HEK293 (cell line): ENCODE measurements around the gene CRYGN.
A peak's percentile ranks its signal among the peaks of the same experiment; 100 is the strongest.

Experiments used
- CTCF ChIA-PET: fragments of 350-600 bp; formaldehyde crosslinking; extraction: SDS; loops from one replicate; lab custom pipeline; 2021; ENCODE audit warnings: antibody characterized with exemption; lab: Yijun Ruan, JAX
- POLR2A ChIA-PET: fragments of 300-600 bp; formaldehyde crosslinking; extraction: SDS; loops from one replicate; lab custom pipeline; 2020; ENCODE audit warnings: antibody characterized with exemption, inconsistent platforms; lab: Yijun Ruan, JAX
- H3K27ac ChIP-seq: fragments of 200-500 bp; sonication (Bioruptor generic); 2 replicates; pipeline ENCODE4 v1.5.1; 2014; ENCODE audit warnings: low read depth, low read length, control low read depth, inconsistent platforms; ENCODE audit errors: extremely low read depth
- H3K36me3 ChIP-seq, 2 experiments: fragments of 200-500 bp in 1 of 2; sonication (Bioruptor generic) in 1 of 2; 1 replicate in 1 of 2; 2 replicates in 1 of 2; pipeline ENCODE4 v1.5.1; 2014 to 2017; ENCODE audit warnings: inconsistent platforms in 2 of 2, low read length in 2 of 2; ENCODE audit not compliant: control insufficient read depth in 2 of 2, insufficient read depth in 1 of 2
- H3K4me1 ChIP-seq: fragments of 200-500 bp; sonication (Bioruptor generic); 2 replicates; pipeline ENCODE4 v1.5.1; 2014; ENCODE audit warnings: mild to moderate bottlenecking, low read length, inconsistent platforms; ENCODE audit not compliant: control insufficient read depth, insufficient read depth
- H3K4me3 ChIP-seq: 2 replicates; pipeline ENCODE4 v1.5.1; 2011; ENCODE audit warnings: low read depth, mild to moderate bottlenecking, control low read depth, low read length, moderate library complexity
- H3K9me3 ChIP-seq: fragments of 200-500 bp; sonication (Bioruptor generic); 2 replicates; pipeline ENCODE4 v1.5.1; 2014; ENCODE audit warnings: low read depth, low read length, inconsistent platforms; ENCODE audit not compliant: control insufficient read depth, insufficient read depth
- EGR2 ChIP-seq: fragments of 450-650 bp; formaldehyde crosslinking; IDR thresholded peaks from 2 replicates; pipeline ENCODE4 v1.5.1; 2016; ENCODE audit warnings: low read depth, missing biosample characterization, missing genetic modification characterization
- FEZF1 ChIP-seq: fragments of 450-650 bp; formaldehyde crosslinking; IDR thresholded peaks from 2 replicates; pipeline ENCODE4 v1.5.1; 2016; ENCODE audit warnings: missing biosample characterization, missing genetic modification characterization
- GLIS1 ChIP-seq: fragments of 450-650 bp; formaldehyde crosslinking; IDR thresholded peaks from 2 replicates; pipeline ENCODE4 v1.5.1; 2016; ENCODE audit warnings: missing biosample characterization, missing genetic modification characterization
- IKZF3 ChIP-seq: fragments of 450-650 bp; IDR thresholded peaks from 2 replicates; pipeline ENCODE4 v1.5.0; 2018; ENCODE audit warnings: missing biosample characterization, mild to moderate bottlenecking, missing genetic modification characterization, moderate library complexity
- KLF10 ChIP-seq: fragments of 450-650 bp; IDR thresholded peaks from 2 replicates; pipeline ENCODE4 v1.5.1; 2018; ENCODE audit warnings: missing biosample characterization, mild to moderate bottlenecking, missing genetic modification characterization
- OSR2 ChIP-seq: fragments of 450-650 bp; formaldehyde crosslinking; IDR thresholded peaks from 2 replicates; pipeline ENCODE4 v1.5.1; 2016; ENCODE audit warnings: missing biosample characterization, missing genetic modification characterization
- OVOL3 ChIP-seq: fragments of 450-650 bp; formaldehyde crosslinking; IDR thresholded peaks from 2 replicates; pipeline ENCODE4 v1.5.1; 2016; ENCODE audit warnings: missing biosample characterization, missing genetic modification characterization
- SCRT2 ChIP-seq: fragments of 450-650 bp; formaldehyde crosslinking; IDR thresholded peaks from 2 replicates; pipeline ENCODE4 v1.5.1; 2016; ENCODE audit warnings: missing biosample characterization, missing genetic modification characterization
- TRIM28 ChIP-seq: IDR thresholded peaks from 2 replicates; pipeline ENCODE4 v1.6.1; 2011; ENCODE audit warnings: low read length, control low read depth, borderline replicate concordance
- ZBTB8A ChIP-seq: fragments of 450-650 bp; formaldehyde crosslinking; IDR thresholded peaks from 2 replicates; pipeline ENCODE4 v1.5.1; 2016; ENCODE audit warnings: missing biosample characterization, missing genetic modification characterization
- ZEB2 ChIP-seq: fragments of 450-650 bp; formaldehyde crosslinking; IDR thresholded peaks from 2 replicates; pipeline ENCODE4 v1.5.1; 2016; ENCODE audit warnings: missing biosample characterization, missing genetic modification characterization
- ZNF132 ChIP-seq: fragments of 450-650 bp; formaldehyde crosslinking; IDR thresholded peaks from 2 replicates; pipeline ENCODE4 v1.5.1; 2017; ENCODE audit warnings: missing biosample characterization, missing genetic modification characterization, borderline replicate concordance
- ZNF214 ChIP-seq: fragments of 450-650 bp; formaldehyde crosslinking; IDR thresholded peaks from 2 replicates; pipeline ENCODE4 v1.5.1; 2017; ENCODE audit warnings: missing biosample characterization, mild to moderate bottlenecking, missing genetic modification characterization, borderline replicate concordance
- ZNF24 ChIP-seq: fragments of 450-650 bp; formaldehyde crosslinking; IDR thresholded peaks from 2 replicates; pipeline ENCODE4 v1.5.1; 2016; ENCODE audit warnings: missing biosample characterization, missing genetic modification characterization
- ZNF292 ChIP-seq: fragments of 450-650 bp; formaldehyde crosslinking; IDR thresholded peaks from 2 replicates; pipeline ENCODE4 v1.5.1; 2016; ENCODE audit warnings: low read depth, missing biosample characterization, missing genetic modification characterization, borderline replicate concordance
- ZNF311 ChIP-seq: fragments of 450-650 bp; formaldehyde crosslinking; IDR thresholded peaks from 2 replicates; pipeline ENCODE4 v1.5.1; 2017; ENCODE audit warnings: missing biosample characterization, missing genetic modification characterization, borderline replicate concordance
- ZNF354C ChIP-seq: fragments of 450-650 bp; formaldehyde crosslinking; IDR thresholded peaks from 2 replicates; pipeline ENCODE4 v1.5.1; 2016; ENCODE audit warnings: missing biosample characterization, missing genetic modification characterization, low read depth, borderline replicate concordance
- ZNF514 ChIP-seq: fragments of 450-650 bp; formaldehyde crosslinking; IDR thresholded peaks from 2 replicates; pipeline ENCODE4 v1.5.1; 2016; ENCODE audit warnings: missing biosample characterization, missing genetic modification characterization
- ZNF555 ChIP-seq: fragments of 450-650 bp; formaldehyde crosslinking; conservative IDR thresholded peaks from 2 replicates; pipeline ENCODE4 v1.5.1; 2017; ENCODE audit warnings: missing biosample characterization, mild to moderate bottlenecking, missing genetic modification characterization, inconsistent platforms
- ZNF768 ChIP-seq: fragments of 450-650 bp; formaldehyde crosslinking; IDR thresholded peaks from 2 replicates; pipeline ENCODE4 v1.5.1; 2018; ENCODE audit warnings: missing biosample characterization, mild to moderate bottlenecking, missing genetic modification characterization
- ZNF785 ChIP-seq: fragments of 450-650 bp; formaldehyde crosslinking; IDR thresholded peaks from 2 replicates; pipeline ENCODE4 v1.5.1; 2016; ENCODE audit warnings: missing biosample characterization, missing genetic modification characterization
- ZXDB ChIP-seq: fragments of 450-650 bp; formaldehyde crosslinking; IDR thresholded peaks from 2 replicates; pipeline ENCODE4 v1.5.1; 2016; ENCODE audit warnings: missing biosample characterization, missing genetic modification characterization
- TF ChIP-seq, protein P1 (sequence below): fragments of 450-650 bp; IDR thresholded peaks from 2 replicates; pipeline ENCODE4 v1.5.1; 2018; ENCODE audit warnings: missing biosample characterization, mild to moderate bottlenecking, missing genetic modification characterization
- TF ChIP-seq, protein P2 (sequence below): fragments of 450-650 bp; formaldehyde crosslinking; IDR thresholded peaks from 2 replicates; pipeline ENCODE4 v1.5.1; 2017; ENCODE audit warnings: missing biosample characterization, missing genetic modification characterization
- TF ChIP-seq, protein P3 (sequence below): fragments of 450-650 bp; formaldehyde crosslinking; IDR thresholded peaks from 2 replicates; pipeline ENCODE4 v1.5.1; 2017; ENCODE audit warnings: missing biosample characterization, missing genetic modification characterization
- TF ChIP-seq, protein P4 (sequence below): fragments of 450-650 bp; formaldehyde crosslinking; IDR thresholded peaks from 2 replicates; pipeline ENCODE4 v1.5.1; 2016; ENCODE audit warnings: missing biosample characterization, missing genetic modification characterization
- TF ChIP-seq, protein P5 (sequence below): fragments of 450-650 bp; formaldehyde crosslinking; IDR thresholded peaks from 2 replicates; pipeline ENCODE4 v1.5.1; 2016; ENCODE audit warnings: missing biosample characterization, missing genetic modification characterization

CRYGN gene

DNA sequence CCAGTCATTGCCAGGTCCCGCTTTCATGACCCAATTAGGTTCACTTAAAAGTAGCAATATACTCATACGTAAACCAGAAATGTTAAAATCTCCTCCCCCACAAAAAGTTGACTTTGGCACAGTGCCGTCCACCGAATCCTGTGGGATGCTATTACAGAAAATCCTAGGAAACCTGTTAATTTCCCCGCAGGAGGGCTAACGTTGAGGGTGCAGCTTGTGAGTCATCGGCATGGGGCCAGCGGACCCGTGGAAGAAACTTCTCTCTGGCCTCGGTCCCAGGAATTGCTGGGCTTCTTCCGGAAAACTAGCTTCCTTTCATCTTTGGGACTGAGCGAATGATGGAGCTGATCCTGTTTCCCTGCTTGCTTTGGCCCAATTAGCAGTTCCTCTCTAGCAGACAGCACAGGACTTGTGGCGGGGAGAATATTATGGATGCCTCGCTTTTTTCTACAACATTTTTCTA, 13.5 kb downstream of the CRYGN start:
- CTCF ChIA-PET, result interaction anchor here (0.6 kb wide), 1 partner anchor 310 kb away, joined by 4 read pairs; no protein-coding TSS in a partner anchor
- Histone ChIP-seq H3K27ac (peak overlapping the region; percentile 56; the same call in 1 of the 2 replicates), H3K4me1 (peaks cover 24% of the 10 kb centered on the region), H3K36me3 (no peaks in the 10 kb centered on the region), H3K9me3 (no peaks in the 10 kb centered on the region), H3K4me3 (no peak overlapping the region)
- POLR2A ChIA-PET, result interaction anchor here (0.6 to 1.3 kb wide), 3 partner anchors 34 to 288 kb away, joined by 3 to 8 read pairs (median 3); no protein-coding TSS in a partner anchor
- TF ChIP-seq KLF10 (tag by site-specific recombination) (peak; percentile 81), GLIS1 (tag by site-specific recombination) (peak; percentile 97), ZNF214 (no peak), OSR2 (tag by site-specific recombination) (peak; percentile 91), ZNF132 (tag by site-specific recombination) (no peak), ZNF24 (peak; percentile 90), FEZF1 (tag by site-specific recombination) (peak; percentile 81), ZNF292 (no peak), ZNF768 (tag by site-specific recombination) (0 out of 2 replicates have a peak, but pooled peaks have one; percentile 36), ZXDB (peak; percentile 91), OVOL3 (tag by site-specific recombination) (0 out of 2 replicates have a peak, but pooled peaks have one; percentile 62), SCRT2 (tag by site-specific recombination) (peak; percentile 96), ZNF785 (tag by site-specific recombination) (no peak), ZEB2 (tag by site-specific recombination) (peak; percentile 99), TRIM28 (peak; percentile 92), EGR2 (tag by site-specific recombination) (peak; percentile 50; the same call in 1 of the 2 replicates), ZNF354C (no peak), ZBTB8A (tag by site-specific recombination) (peak; percentile 44; the same call in 1 of the 2 replicates), ZNF311 (no peak), ZNF555 (tag by site-specific recombination) (no peak), IKZF3 (peak; percentile 96), ZNF514 (tag by site-specific recombination) (no peak)
- TF ChIP-seq, protein P1, sequence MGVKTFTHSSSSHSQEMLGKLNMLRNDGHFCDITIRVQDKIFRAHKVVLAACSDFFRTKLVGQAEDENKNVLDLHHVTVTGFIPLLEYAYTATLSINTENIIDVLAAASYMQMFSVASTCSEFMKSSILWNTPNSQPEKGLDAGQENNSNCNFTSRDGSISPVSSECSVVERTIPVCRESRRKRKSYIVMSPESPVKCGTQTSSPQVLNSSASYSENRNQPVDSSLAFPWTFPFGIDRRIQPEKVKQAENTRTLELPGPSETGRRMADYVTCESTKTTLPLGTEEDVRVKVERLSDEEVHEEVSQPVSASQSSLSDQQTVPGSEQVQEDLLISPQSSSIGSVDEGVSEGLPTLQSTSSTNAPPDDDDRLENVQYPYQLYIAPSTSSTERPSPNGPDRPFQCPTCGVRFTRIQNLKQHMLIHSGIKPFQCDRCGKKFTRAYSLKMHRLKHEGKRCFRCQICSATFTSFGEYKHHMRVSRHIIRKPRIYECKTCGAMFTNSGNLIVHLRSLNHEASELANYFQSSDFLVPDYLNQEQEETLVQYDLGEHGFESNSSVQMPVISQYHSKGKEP (tag by site-specific recombination), result peak; percentile 91
- TF ChIP-seq, protein P2, sequence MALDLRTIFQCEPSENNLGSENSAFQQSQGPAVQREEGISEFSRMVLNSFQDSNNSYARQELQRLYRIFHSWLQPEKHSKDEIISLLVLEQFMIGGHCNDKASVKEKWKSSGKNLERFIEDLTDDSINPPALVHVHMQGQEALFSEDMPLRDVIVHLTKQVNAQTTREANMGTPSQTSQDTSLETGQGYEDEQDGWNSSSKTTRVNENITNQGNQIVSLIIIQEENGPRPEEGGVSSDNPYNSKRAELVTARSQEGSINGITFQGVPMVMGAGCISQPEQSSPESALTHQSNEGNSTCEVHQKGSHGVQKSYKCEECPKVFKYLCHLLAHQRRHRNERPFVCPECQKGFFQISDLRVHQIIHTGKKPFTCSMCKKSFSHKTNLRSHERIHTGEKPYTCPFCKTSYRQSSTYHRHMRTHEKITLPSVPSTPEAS (tag by site-specific recombination), result no peak
- TF ChIP-seq, protein P3, sequence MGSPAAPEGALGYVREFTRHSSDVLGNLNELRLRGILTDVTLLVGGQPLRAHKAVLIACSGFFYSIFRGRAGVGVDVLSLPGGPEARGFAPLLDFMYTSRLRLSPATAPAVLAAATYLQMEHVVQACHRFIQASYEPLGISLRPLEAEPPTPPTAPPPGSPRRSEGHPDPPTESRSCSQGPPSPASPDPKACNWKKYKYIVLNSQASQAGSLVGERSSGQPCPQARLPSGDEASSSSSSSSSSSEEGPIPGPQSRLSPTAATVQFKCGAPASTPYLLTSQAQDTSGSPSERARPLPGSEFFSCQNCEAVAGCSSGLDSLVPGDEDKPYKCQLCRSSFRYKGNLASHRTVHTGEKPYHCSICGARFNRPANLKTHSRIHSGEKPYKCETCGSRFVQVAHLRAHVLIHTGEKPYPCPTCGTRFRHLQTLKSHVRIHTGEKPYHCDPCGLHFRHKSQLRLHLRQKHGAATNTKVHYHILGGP (tag by site-specific recombination), result no peak
- TF ChIP-seq, protein P4, sequence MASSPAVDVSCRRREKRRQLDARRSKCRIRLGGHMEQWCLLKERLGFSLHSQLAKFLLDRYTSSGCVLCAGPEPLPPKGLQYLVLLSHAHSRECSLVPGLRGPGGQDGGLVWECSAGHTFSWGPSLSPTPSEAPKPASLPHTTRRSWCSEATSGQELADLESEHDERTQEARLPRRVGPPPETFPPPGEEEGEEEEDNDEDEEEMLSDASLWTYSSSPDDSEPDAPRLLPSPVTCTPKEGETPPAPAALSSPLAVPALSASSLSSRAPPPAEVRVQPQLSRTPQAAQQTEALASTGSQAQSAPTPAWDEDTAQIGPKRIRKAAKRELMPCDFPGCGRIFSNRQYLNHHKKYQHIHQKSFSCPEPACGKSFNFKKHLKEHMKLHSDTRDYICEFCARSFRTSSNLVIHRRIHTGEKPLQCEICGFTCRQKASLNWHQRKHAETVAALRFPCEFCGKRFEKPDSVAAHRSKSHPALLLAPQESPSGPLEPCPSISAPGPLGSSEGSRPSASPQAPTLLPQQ, result peak; percentile 74
- TF ChIP-seq, protein P5, sequence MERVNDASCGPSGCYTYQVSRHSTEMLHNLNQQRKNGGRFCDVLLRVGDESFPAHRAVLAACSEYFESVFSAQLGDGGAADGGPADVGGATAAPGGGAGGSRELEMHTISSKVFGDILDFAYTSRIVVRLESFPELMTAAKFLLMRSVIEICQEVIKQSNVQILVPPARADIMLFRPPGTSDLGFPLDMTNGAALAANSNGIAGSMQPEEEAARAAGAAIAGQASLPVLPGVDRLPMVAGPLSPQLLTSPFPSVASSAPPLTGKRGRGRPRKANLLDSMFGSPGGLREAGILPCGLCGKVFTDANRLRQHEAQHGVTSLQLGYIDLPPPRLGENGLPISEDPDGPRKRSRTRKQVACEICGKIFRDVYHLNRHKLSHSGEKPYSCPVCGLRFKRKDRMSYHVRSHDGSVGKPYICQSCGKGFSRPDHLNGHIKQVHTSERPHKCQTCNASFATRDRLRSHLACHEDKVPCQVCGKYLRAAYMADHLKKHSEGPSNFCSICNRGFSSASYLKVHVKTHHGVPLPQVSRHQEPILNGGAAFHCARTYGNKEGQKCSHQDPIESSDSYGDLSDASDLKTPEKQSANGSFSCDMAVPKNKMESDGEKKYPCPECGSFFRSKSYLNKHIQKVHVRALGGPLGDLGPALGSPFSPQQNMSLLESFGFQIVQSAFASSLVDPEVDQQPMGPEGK, result peak; percentile 87
